Cardiac muscle cell (in vitro differentiated cells and primary cell): ENCODE results near the gene DAD1. TPM values are rescaled to one million over a fixed set of nuclear protein-coding genes. Genes with fewer than 3 reads are reported as not detected.

Source experiments
- DNase-seq, 2 donors: peaks; one replicate each; pipeline versions ENCODE4 v3.0.0 to v3.0.0-alpha.2; 2010 to 2017; ENCODE audit warnings: low read depth in 1 of 2, low spot score in 1 of 2
- H3K27ac ChIP-seq: fragments of 200-600 bp; sonication (generic); 2 replicates; pipeline ENCODE4 v1.5.1; 2016
- H3K27me3 ChIP-seq: fragments of 200-600 bp; sonication (generic); 2 replicates; pipeline ENCODE4 v1.6.0; 2016; ENCODE audit warnings: control low read depth
- H3K36me3 ChIP-seq: fragments of 200-600 bp; sonication (generic); 2 replicates; pipeline ENCODE4 v1.5.1; 2016; ENCODE audit warnings: control low read depth
- H3K4me1 ChIP-seq: fragments of 200-600 bp; sonication (generic); 2 replicates; pipeline ENCODE4 v1.8.1; 2017; ENCODE audit warnings: low read depth, mild to moderate bottlenecking, mixed run types
- H3K4me3 ChIP-seq: fragments of 200-600 bp; sonication (generic); 2 replicates; pipeline ENCODE4 v1.5.1; 2016; ENCODE audit warnings: mild to moderate bottlenecking
- H3K9me3 ChIP-seq: fragments of 200-600 bp; sonication (generic); 2 replicates; pipeline ENCODE4 v1.5.1; 2017; ENCODE audit warnings: low read depth, mild to moderate bottlenecking, control low read depth
- CTCF ChIP-seq: IDR thresholded peaks from 2 replicates; pipeline ENCODE4 v1.5.1; 2012; ENCODE audit warnings: low read depth, mild to moderate bottlenecking, low read length
- polyA plus RNA-seq: library from polyadenylated mRNA; unstranded; fragments of >200 nt; fragmentation: Nextera tagmentation; extraction: Ambion mirVana; gene quantifications from 2 replicates; pipeline ENCODE4 v1.2.1, GENCODE V29; 2016
- total RNA-seq: library from RNA; depleted of rRNA; stranded (reverse); fragments of >200 nt; gene quantifications from 2 replicates; pipeline ENCODE4 v1.2.3, GENCODE V29; 2016

DAD1 gene
- total and polyA plus RNA-seq, 2 experiments from 2014 or later: 103 to 444 TPM

DNA sequence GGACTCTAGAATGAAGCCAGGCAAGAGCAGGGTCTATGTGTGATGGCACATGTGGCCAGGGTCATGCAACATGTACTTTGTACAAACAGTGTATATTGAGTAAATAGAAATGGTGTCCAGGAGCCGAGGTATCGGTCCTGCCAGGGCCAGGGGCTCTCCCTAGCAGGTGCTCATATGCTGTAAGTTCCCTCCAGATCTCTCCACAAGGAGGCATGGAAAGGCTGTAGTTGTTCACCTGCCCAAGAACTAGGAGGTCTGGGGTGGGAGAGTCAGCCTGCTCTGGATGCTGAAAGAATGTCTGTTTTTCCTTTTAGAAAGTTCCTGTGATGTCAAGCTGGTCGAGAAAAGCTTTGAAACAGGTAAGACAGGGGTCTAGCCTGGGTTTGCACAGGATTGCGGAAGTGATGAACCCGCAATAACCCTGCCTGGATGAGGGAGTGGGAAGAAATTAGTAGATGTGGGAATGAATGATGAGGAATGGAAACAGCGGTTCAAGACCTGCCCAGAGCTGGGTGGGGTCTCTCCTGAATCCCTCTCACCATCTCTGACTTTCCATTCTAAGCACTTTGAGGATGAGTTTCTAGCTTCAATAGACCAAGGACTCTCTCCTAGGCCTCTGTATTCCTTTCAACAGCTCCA lies 39.6 kb downstream of the DAD1 start:
- Histone ChIP-seq H3K36me3 (no peaks in the 10 kb centered on the region), H3K4me1 (no peaks in the 10 kb centered on the region), H3K4me3 (no peak overlapping the region), H3K9me3 (no peaks in the 10 kb centered on the region), H3K27ac (no peak overlapping the region), H3K27me3 (peaks cover 13% of the 10 kb centered on the region)
- DNase-seq: no peak
- TF ChIP-seq CTCF: no peak

DNA sequence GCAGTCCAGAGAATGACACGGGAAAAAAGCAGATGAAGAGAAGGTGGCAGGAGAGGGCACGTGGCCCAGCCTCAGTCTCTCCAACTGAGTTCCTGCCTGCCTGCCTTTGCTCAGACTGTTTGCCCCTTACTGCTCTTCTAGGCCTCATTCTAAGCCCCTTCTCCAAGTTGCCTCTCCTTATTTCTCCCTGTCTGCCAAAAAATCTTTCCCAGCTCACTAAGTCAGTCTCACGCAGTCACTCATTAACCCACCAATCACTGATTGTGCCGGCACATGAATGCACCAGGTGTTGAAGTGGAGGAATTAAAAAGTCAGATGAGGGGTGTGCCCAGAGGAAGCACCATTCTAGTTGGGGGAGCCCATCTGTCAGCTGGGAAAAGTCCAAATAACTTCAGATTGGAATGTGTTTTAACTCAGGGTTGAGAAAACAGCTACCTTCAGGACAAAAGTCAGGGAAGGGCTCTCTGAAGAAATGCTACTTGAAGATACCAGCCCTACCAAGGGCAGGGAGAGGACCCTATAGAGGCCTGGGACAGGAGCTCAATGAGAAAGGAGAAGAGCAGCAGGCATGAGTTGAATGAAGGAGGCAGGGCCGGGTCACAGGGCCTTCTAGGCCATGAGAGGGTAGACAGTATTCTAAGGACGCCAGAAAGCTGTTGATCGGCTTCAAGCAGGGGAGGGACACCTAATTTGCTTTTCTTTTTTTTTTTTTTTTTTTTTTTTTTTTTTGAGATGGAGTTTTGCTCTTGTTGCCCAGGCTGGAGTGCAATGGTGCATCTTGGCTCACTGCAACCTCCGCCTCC lies 40.9 kb downstream of the DAD1 start:
- Histone ChIP-seq H3K4me1 (no peaks in the 10 kb centered on the region), H3K27me3 (peaks cover 13% of the 10 kb centered on the region), H3K36me3 (no peaks in the 10 kb centered on the region), H3K27ac (no peak overlapping the region), H3K9me3 (no peaks in the 10 kb centered on the region), H3K4me3 (no peak overlapping the region)
- no peak for DNase-seq
- TF ChIP-seq CTCF: no peak

DNA sequence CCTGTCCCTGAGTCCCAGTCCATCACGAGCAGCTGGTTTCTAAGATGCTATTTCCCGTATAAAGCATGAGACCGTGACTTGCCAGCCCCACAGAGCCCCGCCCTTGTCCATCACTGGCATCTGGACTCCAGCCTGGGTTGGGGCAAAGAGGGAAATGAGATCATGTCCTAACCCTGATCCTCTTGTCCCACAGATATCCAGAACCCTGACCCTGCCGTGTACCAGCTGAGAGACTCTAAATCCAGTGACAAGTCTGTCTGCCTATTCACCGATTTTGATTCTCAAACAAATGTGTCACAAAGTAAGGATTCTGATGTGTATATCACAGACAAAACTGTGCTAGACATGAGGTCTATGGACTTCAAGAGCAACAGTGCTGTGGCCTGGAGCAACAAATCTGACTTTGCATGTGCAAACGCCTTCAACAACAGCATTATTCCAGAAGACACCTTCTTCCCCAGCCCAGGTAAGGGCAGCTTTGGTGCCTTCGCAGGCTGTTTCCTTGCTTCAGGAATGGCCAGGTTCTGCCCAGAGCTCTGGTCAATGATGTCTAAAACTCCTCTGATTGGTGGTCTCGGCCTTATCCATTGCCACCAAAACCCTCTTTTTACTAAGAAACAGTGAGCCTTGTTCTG lies 41.6 kb downstream of the DAD1 start:
- Histone ChIP-seq H3K4me3 (no peak overlapping the region), H3K4me1 (no peaks in the 10 kb centered on the region), H3K36me3 (no peaks in the 10 kb centered on the region), H3K9me3 (no peaks in the 10 kb centered on the region), H3K27me3 (peaks cover 13% of the 10 kb centered on the region), H3K27ac (no peak overlapping the region)
- no peak for DNase-seq
- no peak for TF ChIP-seq CTCF

- Histone ChIP-seq H3K4me1 (no peaks in the 10 kb centered on the region), H3K4me3 (no peak overlapping the region), H3K27ac (no peak overlapping the region), H3K9me3 (no peaks in the 10 kb centered on the region), H3K27me3 (peaks cover 13% of the 10 kb centered on the region), H3K36me3 (no peaks in the 10 kb centered on the region)
- no peak for DNase-seq
- no peak for TF ChIP-seq CTCF
These were observed 42.3 kb downstream of the DAD1 start for GRCh38 chr14:22546722-22547071.

DNA sequence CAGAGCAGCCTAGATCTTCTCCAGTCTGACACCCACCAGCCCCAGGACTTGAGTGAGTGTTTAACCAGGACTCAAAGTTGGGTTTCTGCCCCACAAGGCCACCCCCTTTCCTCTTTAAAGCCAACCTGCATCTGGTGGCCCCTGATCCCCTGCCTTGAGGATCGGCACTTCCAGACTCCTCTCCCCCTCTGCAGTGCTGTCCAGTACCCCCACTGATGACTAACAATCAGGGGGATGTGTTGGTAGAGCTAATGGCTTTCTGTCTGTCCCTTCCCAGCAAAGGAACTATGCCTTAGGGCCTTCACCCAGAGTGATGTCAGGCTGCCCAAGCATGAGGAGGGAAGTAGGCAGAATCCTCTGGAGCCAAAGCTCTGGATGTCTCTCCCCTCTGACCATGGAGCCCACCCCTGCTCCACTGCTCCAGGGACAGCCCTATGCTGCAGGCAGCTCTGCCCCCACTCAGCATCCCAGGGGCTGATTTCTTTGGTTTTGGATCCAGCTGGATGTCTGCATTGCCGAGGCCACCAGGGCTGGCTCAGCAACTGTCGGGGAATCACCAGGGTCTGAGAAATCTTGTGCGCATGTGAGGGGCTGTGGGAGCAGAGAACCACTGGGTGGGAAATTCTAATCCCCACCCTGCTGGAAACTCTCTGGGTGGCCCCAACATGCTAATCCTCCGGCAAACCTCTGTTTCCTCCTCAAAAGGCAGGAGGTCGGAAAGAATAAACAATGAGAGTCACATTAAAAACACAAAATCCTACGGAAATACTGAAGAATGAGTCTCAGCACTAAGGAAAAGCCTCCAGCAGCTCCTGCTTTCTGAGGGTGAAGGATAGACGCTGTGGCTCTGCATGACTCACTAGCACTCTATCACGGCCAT lies 42.9 kb downstream of the DAD1 start:
- Histone ChIP-seq H3K4me1 (no peaks in the 10 kb centered on the region), H3K27ac (no peak overlapping the region), H3K4me3 (no peak overlapping the region), H3K36me3 (no peaks in the 10 kb centered on the region), H3K9me3 (no peaks in the 10 kb centered on the region), H3K27me3 (peaks cover 13% of the 10 kb centered on the region)
- TF ChIP-seq CTCF: no peak
- DNase-seq: peak in 1 of 2 donors; percentile 72
